HG03025 (cell line): ENCODE results near the gene CHMP2A.
"Not testable (repeated sequence)": the region's sequence is repeated elsewhere in the genome, so short reads cannot be mapped to it uniquely, and the experiment has no call there.

Experiments
- ATAC-seq: cut with Tn5 transposase; IDR thresholded peaks from one replicate; pipeline ENCODE4 v1.9.1; 2021; ENCODE audit warnings: mild to moderate bottlenecking, moderate library complexity; ENCODE audit not compliant: unreplicated experiment, low FRiP score

CHMP2A gene

DNA sequence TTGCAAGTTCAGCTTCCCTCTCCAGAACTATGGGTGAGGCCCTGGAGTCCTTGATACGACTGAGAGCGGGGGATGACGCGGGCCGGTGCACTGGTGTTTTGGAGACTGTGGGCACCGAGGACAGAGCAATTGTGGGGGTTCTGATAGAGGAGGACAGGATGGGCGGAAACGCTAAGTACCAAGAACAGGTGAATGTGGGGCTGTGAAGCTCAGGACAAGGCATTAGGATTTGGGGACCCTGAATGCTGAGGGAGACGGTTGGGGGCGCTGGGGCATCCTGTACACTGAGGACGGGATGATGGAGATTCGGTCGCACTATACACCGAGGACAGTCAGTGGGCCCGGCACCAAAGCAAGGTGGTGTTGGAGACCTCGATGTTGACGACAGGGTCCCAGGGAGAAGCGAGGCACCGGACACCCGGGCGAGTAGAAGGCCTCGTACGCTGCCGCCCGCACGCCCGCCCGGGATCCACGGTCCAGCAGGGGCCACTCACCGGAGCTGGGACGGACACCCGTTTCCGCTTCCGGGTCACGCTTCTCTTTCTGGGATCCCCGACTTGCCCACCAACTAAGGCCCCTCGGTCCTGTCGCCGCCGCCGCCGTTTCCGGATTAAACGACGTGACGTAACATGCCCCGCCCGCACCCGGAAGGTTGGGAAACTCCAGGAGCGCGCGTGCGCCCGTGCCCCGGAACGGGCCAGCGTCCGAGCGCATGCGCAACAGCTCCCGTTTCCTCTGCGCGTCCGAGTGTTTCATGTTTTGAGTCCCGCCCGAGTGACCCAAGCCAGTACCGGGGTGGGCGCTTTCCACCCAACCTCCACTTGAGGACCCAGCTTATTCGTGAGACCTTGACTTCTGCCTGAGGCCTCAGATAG is at the start of gene CHMP2A:
Gene CHMP2A, minus strand, starts transcription at position 612 of the 875 bp plus-strand sequence. CDS start 893 bp downstream, outside the sequence.
- peak; percentile 36 for ATAC-seq

DNA sequence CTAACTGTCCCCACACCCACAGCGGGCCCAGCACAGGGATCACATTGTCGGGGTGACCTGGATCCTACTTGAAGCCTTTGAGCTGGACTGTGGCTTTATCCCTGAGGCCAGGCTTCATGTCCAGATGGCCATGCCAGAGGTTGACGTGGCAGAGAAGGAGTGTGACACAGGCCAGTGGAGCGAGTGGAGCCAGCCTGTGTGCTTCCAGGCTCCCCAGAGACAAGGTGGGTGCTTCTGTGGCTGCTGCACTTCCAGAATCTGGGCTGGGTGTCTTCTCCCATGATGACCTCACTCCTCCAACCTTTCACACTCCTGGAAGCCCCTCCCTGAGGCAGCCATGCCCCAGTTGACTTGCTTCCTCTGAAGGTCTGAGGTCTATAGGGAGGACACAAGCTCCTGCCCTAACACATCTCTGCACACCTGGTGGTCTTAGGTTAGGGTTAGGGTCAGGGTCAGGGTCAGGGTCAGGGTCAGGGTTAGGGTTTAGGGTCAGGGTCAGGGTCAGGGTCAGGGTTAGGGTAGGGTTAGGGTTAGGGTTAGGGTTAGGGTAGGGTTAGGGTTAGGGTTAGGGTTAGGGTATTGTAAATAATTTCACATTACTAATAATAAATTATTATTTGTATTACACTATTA is 31.3 kb upstream of the CHMP2A start:
- ATAC-seq: no peak

DNA sequence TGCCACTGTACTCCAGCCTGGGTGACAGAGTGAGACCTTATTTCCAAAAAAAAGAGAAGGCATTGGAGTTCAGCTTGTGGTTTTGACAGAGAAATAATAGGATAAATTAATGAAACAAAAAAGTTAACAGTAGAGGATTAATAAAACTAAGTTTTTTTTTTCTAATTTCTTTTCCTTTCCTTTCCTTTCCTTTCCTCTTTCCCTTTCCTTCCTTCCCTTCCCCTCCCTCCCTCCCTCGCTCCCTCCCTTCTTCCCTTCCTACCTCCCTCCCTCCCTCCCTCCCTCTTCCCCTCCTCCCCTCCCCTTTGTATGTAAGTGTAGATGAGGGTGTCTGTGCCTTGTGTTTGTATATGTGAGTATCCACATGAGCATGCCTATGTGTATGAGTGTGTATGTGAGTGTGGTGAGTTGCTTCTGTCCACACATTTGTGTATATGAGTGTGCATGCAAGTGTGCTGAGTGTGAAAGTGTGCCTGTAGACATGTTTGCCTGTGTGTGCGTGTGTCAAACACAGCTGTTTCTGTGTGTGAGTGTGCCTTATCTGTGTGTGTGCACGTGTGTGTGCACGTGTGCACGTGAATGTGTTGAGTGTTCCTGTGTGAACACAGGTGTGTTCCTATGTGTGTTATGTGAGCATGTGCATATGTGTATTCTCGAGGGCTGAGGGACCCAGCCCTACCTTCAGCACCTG is 30.7 kb upstream of the CHMP2A start:
- no peak for ATAC-seq

DNA sequence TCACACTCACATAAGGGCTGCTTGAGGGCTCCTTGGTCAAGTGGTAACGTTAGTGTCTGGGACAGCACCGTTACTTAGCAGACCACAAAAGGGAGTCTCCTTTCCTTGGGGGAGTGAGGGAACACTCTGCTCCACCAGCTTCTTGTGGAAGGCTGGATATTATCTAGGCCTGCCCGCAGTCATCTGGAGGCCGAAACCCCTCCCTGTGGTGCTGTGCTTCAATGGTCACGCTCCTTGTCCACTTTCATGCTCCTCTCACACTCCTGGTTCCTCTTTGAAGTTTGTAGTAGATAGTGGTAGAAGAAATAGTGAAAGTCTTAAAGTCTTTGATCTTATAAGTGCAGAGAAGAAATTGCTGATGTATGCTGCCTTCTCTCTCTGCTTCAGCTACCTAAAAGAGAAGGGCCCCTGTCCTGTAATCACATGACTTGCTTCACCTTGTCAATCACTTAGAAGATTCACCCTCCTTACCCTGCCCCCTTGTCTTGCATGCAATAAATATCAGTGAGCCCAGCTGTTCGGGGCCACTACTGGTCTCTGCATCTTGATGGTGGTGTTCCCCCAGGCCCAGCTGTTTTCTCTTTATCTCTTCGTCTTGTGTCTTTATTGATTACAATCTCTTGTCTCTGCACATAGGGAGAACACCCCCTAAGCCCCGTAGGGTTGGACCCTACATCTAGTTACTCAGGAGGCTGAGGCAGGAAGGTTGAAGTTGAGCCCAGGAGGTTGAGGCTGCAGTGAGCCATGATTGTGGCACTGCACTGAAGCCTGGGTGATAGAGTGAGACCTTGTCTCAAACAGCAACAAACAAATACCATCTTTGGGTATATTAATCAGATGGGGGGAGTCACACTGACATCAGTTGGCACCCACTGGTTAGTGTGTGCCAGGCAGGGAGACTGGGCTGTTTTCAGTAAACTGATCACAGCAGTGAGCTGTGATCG is 29.9 kb upstream of the CHMP2A start:
- no peak for ATAC-seq

DNA sequence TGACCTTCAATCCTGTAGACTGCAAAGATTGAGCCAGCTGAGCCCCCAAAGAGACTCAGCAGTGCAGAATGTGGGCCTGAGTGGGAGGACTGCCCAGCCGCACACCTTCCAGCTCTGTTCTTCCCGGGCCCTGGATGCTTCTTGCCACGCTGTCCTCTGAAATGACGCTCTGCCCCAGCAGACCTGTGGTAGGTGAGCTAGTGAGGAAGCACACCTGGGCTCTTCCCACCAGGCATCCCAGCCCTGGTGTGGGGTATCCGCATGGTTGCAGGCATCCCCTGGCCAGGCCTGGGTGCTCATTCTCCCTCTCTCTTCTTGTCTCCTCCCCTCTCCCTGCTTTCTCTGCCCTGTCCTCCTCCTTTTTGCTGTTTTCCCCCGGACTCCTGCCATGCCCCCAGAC is 28.1 kb upstream of the CHMP2A start:
- ATAC-seq: no peak

DNA sequence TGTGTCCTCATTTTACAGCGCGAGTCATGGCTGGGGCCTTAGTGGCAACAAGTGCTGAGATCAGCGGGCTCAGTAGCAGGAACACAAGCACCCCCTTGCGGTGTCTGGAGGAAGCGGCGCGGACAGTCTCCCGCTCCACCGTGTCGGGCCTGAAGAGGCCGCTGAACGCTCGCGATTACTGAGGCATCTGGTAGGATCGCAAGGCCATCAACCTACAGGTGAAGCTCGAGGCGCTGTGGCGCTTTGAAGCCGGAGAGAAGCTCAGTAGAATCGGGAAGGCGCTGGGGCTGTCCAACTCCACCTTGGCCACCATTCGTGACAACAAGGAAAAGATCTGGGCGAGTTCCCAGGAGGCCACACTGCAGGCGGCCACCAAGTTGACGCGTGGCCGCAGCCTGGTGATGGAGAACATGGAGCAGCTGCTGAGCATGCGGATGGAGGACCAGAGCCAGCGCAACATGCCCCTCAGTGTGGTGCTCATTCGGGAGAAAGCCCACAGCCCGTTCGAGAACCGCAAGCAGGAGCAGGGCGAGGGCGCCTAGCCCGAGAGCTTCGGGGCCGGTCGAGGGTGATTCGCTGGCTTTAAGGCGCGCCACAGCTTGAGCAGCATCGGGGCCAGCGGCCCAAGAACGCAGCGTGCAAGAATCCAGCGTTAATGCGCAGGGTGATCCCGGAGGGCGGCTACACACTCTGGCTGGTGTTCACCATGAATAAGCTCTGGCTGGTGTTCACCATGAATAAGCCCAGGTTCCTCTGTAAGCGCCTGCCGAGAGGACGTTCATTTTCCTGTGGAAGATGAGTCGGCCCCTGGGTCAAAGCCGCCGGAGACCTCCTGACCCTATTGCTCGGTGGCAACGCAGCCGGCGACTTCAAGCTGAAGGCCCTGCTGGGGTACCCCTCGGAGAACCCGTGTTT is 26.6 kb upstream of the CHMP2A start:
- ATAC-seq: no peak

DNA sequence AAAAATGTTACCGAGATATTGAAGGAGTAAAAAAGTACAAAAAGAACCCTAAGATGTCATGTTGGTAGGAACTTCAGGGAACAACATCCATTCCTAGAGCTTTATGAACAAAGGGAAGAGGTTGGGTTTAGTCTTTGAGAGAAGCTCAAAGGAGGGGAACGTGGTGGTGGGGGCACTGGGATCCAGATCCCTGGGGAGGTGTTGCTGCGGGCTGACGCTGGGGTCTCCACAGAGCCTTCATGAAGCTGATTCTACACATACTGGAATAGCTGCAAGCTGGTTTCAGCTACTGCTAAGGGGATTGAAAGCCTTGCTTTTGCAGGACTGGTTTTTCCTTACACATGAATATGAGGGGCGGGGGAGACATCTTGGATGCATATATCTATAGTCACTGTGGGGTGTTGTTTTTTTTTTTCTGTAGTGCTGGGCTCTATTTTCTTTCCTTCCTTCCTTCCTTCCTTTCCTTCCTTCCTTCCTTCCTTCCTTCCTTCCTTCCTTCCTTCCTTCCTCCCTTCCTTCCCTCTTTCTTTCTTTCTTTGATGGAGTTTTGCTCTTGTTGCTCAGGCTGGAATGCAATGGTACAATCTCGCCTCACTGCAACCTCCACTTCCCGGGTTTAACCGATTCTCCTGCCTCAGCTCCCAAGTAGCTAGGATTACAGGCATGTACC is 24.7 kb upstream of the CHMP2A start:
- no peak for ATAC-seq

DNA sequence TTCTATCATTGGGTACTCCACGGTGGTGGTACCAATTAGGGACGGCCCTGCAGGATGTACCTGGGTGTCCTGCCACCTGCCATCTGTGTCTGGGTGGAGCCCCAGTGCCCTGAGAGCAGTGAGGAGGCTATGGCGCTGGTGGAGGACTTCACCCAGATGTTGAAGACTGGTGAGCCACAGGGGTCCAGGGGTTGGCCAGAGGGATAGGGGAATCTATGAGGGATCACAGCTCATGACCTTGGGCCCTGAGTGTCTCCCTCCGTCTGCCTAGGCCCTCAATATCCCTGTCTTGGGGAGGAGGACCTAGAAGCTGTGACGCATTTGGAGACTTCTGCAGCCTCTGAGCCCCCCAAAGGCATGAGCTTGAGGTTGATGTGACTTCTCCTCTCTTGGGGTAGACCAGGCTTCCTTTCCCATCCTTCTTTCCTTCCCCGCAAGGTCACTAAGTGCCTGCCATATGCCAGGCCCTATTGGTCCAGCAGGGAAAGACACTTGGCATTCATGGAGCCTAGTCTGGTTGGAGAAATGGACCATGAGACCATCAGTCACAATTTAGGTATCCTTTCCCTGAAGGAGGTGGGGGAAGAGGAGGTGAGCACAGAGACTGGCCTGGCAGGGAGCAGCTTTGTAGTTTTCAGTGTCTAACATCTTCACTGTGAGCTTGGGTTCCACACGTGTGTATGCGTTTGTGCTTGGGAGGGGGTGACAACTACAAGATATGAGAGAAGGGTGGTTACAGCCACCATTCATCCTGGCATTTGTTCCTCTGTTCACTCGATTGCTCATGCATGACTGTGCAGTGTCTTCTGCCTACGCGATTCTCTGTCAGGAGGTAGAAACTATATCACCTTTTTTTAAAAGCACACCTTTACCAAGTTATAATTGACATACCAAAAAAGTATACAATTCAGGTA is 23.4 kb upstream of the CHMP2A start:
- no peak for ATAC-seq

DNA sequence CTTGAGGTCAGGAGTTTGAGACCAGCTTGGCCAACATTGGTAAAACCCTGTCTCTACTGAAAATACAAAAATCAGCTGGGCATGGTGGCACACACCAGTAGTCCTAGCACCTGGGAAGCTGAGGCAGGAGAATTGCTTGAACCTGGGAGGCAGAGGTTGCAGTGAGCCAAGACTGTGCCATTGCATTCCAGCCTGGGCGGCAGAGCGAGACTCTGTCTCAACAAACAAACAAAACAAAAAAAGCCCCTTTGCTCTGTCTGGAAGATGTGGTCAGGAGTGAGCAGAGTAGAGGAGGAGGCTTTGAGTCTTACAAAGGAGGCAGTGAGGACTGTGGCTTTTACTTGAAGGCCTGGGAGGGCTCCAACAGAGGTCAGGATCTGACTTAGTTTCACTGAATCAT is 22.7 kb upstream of the CHMP2A start:
- not testable (repeated sequence) for ATAC-seq

DNA sequence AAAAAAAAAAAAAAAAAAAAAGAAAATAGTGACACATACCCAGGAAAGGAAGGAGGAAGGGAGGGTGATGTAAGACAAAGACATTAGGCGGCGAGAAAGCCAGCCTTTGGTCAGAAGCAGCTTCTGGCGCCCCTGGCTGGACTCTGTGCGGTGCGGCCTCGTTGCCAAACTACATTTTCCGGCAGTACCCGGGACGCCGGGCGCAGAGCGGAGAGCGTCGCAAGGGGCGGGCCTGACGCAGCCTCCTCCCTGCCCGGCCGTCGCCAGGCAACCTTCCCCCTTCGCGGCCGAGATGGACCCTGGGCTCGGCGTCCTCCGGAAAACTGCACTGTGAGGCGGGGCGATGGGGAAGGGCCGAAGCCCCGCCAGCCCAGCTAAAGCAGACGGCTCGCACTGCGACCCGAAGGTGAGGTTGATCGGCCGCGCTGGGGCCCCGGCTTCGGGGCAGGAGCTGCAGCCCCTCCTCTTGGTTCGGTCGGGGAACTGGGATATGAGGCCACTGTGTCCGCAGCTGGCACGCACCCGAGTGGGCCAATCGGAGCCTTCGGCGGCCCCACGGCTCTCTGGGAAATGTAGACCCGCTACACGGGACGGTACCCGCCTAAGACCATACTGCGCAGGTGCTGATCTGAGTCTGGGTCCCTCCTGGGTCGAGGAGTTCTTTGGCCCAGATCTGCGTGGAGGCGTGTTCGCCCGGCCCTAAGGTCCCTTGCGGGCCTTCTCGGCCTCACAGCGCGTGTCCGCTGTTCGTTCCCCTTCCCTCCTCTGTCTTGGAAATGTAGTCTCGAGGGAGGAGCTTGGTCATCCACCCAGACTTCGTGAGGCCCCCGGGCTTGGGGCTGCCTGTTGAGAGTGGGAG is 20.5 kb upstream of the CHMP2A start:
- ATAC-seq: peak; percentile 38

DNA sequence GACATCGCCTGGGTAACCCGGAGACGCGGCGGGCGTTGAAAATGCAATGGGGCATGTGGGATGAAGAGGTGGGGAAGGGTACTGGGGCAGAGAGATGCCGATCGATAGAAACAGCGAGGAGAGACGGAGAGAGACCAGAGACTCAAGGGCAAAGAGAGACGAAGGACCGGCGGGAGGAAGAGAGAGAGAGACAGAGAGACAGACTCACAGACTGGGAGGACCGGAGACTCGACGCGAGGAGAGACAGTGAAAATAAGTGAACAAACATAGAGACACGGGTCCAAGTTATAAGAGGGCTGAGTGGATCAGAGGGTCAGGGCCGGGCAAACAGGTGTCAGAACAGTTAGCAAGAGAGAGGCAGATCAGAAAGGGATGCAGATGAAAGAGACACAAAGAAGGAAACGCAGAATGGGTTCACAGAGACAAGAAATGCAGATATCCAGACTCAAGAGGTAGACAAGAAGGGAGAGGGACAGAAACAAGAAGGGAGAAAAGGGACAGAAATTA is 18.8 kb upstream of the CHMP2A start:
- no peak for ATAC-seq

DNA sequence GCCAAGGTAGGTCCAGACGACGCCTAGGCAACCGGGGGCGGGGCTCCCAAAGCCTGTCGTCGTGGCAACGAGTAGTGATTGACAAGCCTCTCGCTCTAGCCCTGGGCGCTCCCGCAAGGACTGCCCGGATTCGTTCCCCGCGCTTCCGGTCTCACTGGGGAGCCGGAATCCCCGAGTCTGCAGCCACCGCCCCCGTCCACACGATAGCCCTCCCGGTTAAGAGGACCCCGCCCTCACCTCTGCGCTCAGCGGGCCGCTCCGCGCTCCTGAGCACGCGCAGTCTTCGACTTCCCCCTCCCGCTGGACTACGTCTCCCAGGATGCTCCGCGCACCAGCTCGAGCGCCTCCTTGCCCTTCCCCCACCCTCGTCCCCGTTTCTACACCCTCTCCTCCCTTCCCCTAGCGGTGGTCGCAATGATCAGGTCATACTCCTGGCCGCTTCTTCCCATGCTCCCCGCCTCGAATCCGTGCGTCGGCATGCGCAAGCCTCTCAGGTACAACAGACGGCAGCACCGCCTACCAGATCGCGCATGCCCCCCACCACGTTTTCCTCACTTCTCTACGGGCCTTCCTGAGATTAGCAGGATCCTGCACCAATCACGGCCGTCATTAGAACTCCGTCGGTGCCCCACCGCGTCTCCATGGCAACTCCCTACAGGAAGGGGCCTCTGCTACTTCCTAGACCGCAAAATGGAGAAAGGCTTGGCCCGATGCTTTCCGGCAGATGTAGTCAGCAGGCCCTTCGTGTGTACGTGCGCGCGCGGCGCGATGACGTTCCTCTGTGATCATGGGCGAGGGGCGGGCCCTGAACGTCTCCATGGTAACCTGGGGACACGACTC is 18.1 kb upstream of the CHMP2A start, which contains the start of gene MZF1:
Gene MZF1, minus strand, starts transcription at position 518 of the 840 bp plus-strand sequence. CDS start 1,946 bp downstream, outside the sequence.
- peak; percentile 51 for ATAC-seq

DNA sequence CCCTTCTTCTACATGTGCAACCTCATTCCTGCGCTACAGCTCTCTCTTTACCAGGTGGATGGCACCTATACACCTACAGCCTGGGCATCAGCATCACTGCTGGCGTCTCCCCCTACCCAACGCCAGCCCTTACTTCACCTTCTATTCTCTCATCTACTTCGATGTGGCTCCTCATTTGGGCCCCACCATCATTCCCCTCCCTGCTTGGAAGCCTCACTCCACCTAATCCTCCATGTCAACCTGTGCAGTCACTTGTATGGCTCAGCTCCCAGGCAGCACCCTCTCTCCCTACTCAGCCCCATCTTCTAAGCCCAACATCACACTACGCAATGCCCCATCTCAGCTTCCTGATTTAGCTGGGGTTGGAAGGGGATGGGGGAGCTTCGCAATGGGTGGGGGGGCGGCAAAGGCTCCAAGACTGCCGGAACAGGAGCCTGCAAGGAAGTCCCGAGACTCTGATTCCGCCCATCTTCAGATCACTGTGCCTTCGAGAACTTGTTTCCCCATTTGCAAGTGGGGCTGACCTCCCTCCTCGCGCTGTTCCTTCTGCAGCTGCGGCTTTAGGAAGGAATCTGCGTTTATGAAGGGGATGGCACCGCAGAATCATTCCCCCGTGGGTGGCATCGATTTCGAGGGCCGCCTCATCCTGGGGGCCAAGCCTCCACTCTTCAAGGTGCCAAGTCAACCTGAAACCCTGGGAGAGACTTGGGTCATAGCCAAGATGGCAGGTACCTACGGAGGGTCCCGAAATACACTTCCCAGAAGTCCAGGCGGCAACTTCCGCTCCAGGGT is 17.3 kb upstream of the CHMP2A start:
- ATAC-seq: no peak

DNA sequence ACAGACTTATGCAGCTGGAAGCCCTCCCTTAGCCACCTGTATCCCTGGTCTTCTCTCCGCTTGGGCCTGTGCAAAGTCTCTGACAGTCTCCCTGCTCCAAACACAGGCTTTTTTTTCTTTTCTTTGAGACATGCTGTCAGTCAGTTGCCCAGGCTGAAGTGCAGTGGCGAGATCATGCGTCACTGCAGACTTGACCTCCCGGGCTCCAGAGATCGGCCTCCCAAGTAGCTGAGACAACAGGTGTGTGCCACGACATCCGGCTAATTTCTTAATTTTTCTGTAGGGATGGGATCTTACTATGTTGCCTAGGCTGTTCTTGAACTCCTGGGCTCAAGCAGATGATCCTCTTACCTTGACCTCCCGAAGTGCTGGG is 16.7 kb upstream of the CHMP2A start:
- ATAC-seq: no peak
